Measurements from ENCODE around the gene ZNF227. TPM values are rescaled to one million over a fixed set of nuclear protein-coding genes. Genes with fewer than 3 reads are reported as not detected.
"Not testable (repeated sequence)": the region's sequence is repeated elsewhere in the genome, so short reads cannot be mapped to it uniquely, and the experiment has no call there.

Gene ZNF227
- total and polyA plus RNA-seq, 4 donors, result 2.7 to 41.5 (median 10.0) TPM

DNA sequence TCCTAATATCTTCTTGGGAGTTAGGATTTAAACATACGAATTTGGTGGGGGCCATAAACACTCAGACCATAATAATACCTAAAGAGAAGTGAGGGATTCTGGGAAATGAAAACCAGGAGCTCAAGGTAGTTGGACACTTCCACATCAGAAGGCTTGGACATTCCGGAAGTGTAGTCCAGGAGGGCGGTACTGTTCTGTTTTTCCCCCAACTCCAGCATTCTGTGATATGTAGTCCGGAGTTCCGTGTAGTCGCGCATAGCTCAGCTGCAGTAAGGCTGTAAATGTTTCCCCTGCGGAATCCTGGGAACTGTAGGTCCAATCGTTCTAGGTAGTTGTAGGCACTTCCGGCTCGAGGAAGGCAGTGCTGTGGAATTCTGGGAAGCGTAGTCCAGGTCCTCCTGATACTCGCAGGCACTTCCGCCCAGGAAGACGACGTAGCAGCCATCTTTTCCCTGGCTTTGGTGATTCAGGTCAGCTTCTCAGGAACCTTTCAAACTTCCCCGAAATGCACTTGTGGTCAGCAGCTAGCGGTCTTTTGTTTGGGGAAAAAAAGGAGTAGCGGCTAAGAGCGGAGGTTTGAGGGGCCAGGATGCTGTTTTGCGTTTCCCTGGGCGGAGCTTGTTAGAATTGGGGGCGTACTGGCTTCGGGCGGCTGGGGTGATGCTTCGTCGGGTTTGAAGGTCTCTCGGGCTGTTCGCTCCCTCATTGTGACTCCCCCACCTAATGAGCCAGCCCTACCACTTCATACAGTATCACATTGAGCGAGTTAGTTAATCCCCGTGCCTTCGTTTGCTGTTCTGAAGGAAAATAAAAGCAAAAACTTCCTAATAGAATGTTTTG is 47.4 kb upstream of the ZNF227 start, which contains the start of gene ZNF226:
Gene ZNF226, plus strand, starts transcription at position 428 of the 840 bp plus-strand sequence. CDS start 4,981 bp downstream, outside the sequence.
- TF ChIP-seq, protein P1, sequence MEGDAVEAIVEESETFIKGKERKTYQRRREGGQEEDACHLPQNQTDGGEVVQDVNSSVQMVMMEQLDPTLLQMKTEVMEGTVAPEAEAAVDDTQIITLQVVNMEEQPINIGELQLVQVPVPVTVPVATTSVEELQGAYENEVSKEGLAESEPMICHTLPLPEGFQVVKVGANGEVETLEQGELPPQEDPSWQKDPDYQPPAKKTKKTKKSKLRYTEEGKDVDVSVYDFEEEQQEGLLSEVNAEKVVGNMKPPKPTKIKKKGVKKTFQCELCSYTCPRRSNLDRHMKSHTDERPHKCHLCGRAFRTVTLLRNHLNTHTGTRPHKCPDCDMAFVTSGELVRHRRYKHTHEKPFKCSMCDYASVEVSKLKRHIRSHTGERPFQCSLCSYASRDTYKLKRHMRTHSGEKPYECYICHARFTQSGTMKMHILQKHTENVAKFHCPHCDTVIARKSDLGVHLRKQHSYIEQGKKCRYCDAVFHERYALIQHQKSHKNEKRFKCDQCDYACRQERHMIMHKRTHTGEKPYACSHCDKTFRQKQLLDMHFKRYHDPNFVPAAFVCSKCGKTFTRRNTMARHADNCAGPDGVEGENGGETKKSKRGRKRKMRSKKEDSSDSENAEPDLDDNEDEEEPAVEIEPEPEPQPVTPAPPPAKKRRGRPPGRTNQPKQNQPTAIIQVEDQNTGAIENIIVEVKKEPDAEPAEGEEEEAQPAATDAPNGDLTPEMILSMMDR (IDR thresholded peaks at IDR 0.05; ENCODE audit: control extremely low read depth, extremely low read depth), result no peak
- DNase-seq (peak; percentile 94 to 99 (median 99)), ATAC-seq (ENCODE audit: insufficient read depth, low FRiP score) (peak; percentile 98)
- Histone ChIP-seq H3K4me1 (ENCODE audit: control insufficient read depth in 5 of 5, insufficient read depth in 5 of 5, low read length in 5 of 5) (peaks cover 0 to 15% (median 5%) of the 10 kb centered on the region in 5 donors), H3K9me3 (ENCODE audit: control insufficient read depth in 4 of 4, insufficient read depth in 3 of 4, low read length in 3 of 4) (peaks cover 0 to 22% (median 17%) of the 10 kb centered on the region in 4 donors), H3K4me3 (peak within 1 kb of the TSS; percentile 70), H3K27ac (ENCODE audit: low read depth in 1 of 2, low read length in 1 of 2) (peak within 1 kb of the TSS; percentile 79 to 96), H3K36me3 (ENCODE audit: control insufficient read depth in 4 of 4, insufficient read depth in 4 of 4, low read length in 4 of 4) (peaks cover 8 to 33% (median 24%) of the 10 kb centered on the region in 4 donors), H3K9ac (ENCODE audit: insufficient read depth in 1 of 2, low read length in 2 of 2) (peak within 1 kb of the TSS; percentile 60 to 94), H3K27me3 (ENCODE audit: control insufficient read depth in 3 of 3, insufficient read depth in 3 of 3, low read length in 2 of 3) (no peaks in the 10 kb centered on the region)
- 1% methylated on average over 32 of the region's 32 CpGs for WGBS, 2 donors

DNA sequence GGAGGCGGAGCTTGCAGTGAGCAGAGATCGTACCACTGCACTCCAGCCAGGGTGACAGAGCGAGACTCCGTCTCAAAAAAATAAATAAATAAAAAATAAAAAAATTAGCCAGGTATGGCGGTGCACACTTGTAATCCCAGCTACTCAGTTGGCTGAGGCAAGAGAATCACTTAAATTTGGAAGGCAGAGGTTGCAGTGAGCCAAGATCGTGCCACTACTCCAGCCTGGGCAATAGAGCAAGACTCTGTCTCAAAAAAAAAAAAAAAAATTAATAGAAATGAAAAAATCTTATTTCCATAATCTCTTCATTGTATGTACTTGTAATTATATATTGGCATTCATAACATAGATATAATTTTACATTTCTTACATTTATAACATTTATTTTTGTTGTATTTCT is 41.7 kb upstream of the ZNF227 start:
- DNase-seq; ATAC-seq (ENCODE audit: insufficient read depth, low FRiP score): not testable (repeated sequence)
- 98 to 100% methylated on average over 6 of the region's 6 CpGs for WGBS, 2 donors

DNA sequence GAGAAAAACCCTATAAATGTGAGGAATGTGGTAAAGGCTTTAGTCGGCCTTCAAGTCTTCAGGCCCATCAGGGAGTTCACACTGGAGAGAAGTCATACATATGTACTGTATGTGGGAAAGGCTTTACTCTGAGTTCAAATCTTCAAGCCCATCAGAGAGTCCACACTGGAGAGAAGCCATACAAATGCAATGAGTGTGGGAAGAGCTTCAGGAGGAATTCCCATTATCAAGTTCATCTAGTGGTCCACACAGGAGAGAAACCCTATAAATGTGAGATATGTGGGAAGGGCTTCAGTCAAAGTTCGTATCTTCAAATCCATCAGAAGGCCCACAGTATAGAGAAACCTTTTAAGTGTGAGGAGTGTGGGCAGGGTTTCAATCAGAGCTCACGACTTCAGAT is 35.7 kb upstream of the ZNF227 start:
- 98% methylated on average over 3 of the region's 3 CpGs for WGBS, 2 donors
- TF ChIP-seq, protein P1 (IDR thresholded peaks at IDR 0.05; ENCODE audit: control extremely low read depth, extremely low read depth), result no peak
- no peak overlapping the region for H3K4me3 ChIP-seq
- peaks cover 13 to 69% (median 39%) of the 10 kb centered on the region in 4 donors for H3K9me3 ChIP-seq (ENCODE audit: control insufficient read depth in 4 of 4, insufficient read depth in 3 of 4, low read length in 3 of 4)
- peaks cover 27 to 57% (median 57%) of the 10 kb centered on the region in 4 donors for H3K36me3 ChIP-seq (ENCODE audit: control insufficient read depth in 4 of 4, insufficient read depth in 4 of 4, low read length in 4 of 4)
- H3K9ac ChIP-seq (ENCODE audit: insufficient read depth in 1 of 2, low read length in 2 of 2), result no peak overlapping the region
- H3K27ac ChIP-seq (ENCODE audit: low read depth in 1 of 2, low read length in 1 of 2), result no peak overlapping the region
- no peaks in the 10 kb centered on the region for H3K27me3 ChIP-seq (ENCODE audit: control insufficient read depth in 3 of 3, insufficient read depth in 3 of 3, low read length in 2 of 3)
- DNase-seq (no peak), ATAC-seq (ENCODE audit: insufficient read depth, low FRiP score) (no peak)
- H3K4me1 ChIP-seq (ENCODE audit: control insufficient read depth in 5 of 5, insufficient read depth in 5 of 5, low read length in 5 of 5), result no peaks in the 10 kb centered on the region

More for the DNA sequence above, 41.7 kb upstream of the ZNF227 start:
- Histone ChIP-seq H3K9me3 (ENCODE audit: control insufficient read depth in 4 of 4, insufficient read depth in 3 of 4, low read length in 3 of 4) (peaks cover 4 to 46% (median 37%) of the 10 kb centered on the region in 4 donors), H3K36me3 (ENCODE audit: control insufficient read depth in 4 of 4, insufficient read depth in 4 of 4, low read length in 4 of 4) (peaks cover 33 to 86% (median 77%) of the 10 kb centered on the region in 4 donors), H3K4me1 (ENCODE audit: control insufficient read depth in 5 of 5, insufficient read depth in 5 of 5, low read length in 5 of 5) (peaks cover 0 to 12% (median 5%) of the 10 kb centered on the region in 5 donors)
- not testable (repeated sequence) for H3K27me3 ChIP-seq (ENCODE audit: control insufficient read depth in 3 of 3, insufficient read depth in 3 of 3, low read length in 2 of 3); H3K4me3 ChIP-seq; H3K9ac ChIP-seq (ENCODE audit: insufficient read depth in 1 of 2, low read length in 2 of 2); H3K27ac ChIP-seq (ENCODE audit: low read depth in 1 of 2, low read length in 1 of 2)

DNA sequence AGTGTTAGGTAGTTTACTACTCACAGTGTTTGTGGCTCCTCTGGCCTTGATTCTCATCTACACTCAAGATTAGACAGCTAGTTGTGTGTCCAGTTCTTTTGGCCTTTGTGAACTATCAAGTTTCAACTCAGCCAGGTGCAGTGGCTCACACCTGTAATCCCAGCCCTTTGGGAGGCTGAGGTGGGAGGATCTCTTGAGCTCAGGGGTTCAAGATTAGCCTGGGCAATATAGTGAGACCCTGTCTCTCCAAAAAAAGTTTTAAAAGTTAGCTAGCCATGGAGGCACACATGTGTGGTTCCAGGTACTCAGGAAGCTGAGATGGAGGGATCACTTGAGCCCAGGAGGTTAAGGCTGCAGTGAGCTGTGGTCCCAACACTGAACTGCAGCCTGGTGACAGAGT is 31.4 kb upstream of the ZNF227 start:
- H3K27ac ChIP-seq (ENCODE audit: low read depth in 1 of 2, low read length in 1 of 2), result no peak overlapping the region
- no peaks in the 10 kb centered on the region for H3K27me3 ChIP-seq (ENCODE audit: control insufficient read depth in 3 of 3, insufficient read depth in 3 of 3, low read length in 2 of 3)
- peaks cover 4 to 15% (median 14%) of the 10 kb centered on the region in 4 donors for H3K36me3 ChIP-seq (ENCODE audit: control insufficient read depth in 4 of 4, insufficient read depth in 4 of 4, low read length in 4 of 4)
- TF ChIP-seq, protein P1 (IDR thresholded peaks at IDR 0.05; ENCODE audit: control extremely low read depth, extremely low read depth), result no peak
- DNase-seq (no peak), ATAC-seq (ENCODE audit: insufficient read depth, low FRiP score) (no peak)
- peaks cover 7 to 47% (median 19%) of the 10 kb centered on the region in 4 donors for H3K9me3 ChIP-seq (ENCODE audit: control insufficient read depth in 4 of 4, insufficient read depth in 3 of 4, low read length in 3 of 4)
- no peak overlapping the region for H3K4me3 ChIP-seq
- no peaks in the 10 kb centered on the region for H3K4me1 ChIP-seq (ENCODE audit: control insufficient read depth in 5 of 5, insufficient read depth in 5 of 5, low read length in 5 of 5)
- no peak overlapping the region for H3K9ac ChIP-seq (ENCODE audit: insufficient read depth in 1 of 2, low read length in 2 of 2)

All from lung (tissue), 12 donors.